GM19372 (cell line): ENCODE data around the gene EFCAB6.
"Not testable (repeated sequence)": the region's sequence is repeated elsewhere in the genome, so short reads cannot be mapped to it uniquely, and the experiment has no call there.

ENCODE experiments used
- ATAC-seq: cut with Tn5 transposase; IDR thresholded peaks from one replicate; pipeline ENCODE4 v1.9.1; 2021; ENCODE audit warnings: mild to moderate bottlenecking, low read depth, moderate library complexity; ENCODE audit not compliant: unreplicated experiment

The EFCAB6 gene

GRCh38 chr22:43726322-43726721, 85.8 kb downstream of the EFCAB6 start:
- ATAC-seq, result no peak

GRCh38 chr22:43723816-43724215, 88.3 kb downstream of the EFCAB6 start:
- no peak for ATAC-seq

GRCh38 chr22:43722444-43722843, 89.7 kb downstream of the EFCAB6 start:
- no peak for ATAC-seq

- ATAC-seq, result no peak
Measured at GRCh38 chr22:43720716-43721115, 91.4 kb downstream of the EFCAB6 start.

- no peak for ATAC-seq
Measured at GRCh38 chr22:43714104-43714503, 98.0 kb downstream of the EFCAB6 start.

GRCh38 chr22:43711681-43712080, 100.4 kb downstream of the EFCAB6 start:
- ATAC-seq, result no peak

GRCh38 chr22:43707648-43708047, 104.5 kb downstream of the EFCAB6 start:
- no peak for ATAC-seq

- ATAC-seq, result no peak
Measured at GRCh38 chr22:43706571-43707328, 105.4 kb downstream of the EFCAB6 start.

- no peak for ATAC-seq
Measured at GRCh38 chr22:43706151-43706550, 106.0 kb downstream of the EFCAB6 start.

- no peak for ATAC-seq
Measured at GRCh38 chr22:43704051-43704450, 108.1 kb downstream of the EFCAB6 start.

- no peak for ATAC-seq
Measured at GRCh38 chr22:43698403-43698802, 113.7 kb downstream of the EFCAB6 start.

GRCh38 chr22:43697894-43698293, 114.2 kb downstream of the EFCAB6 start:
- no peak for ATAC-seq

GRCh38 chr22:43693249-43693648, 118.9 kb downstream of the EFCAB6 start:
- no peak for ATAC-seq

GRCh38 chr22:43689356-43689755, 122.7 kb downstream of the EFCAB6 start:
- ATAC-seq, result no peak

- ATAC-seq, result no peak
Measured at GRCh38 chr22:43682851-43683250, 129.3 kb downstream of the EFCAB6 start.

GRCh38 chr22:43681731-43682360, 130.3 kb downstream of the EFCAB6 start:
- ATAC-seq, result no peak

GRCh38 chr22:43670513-43670912, 141.6 kb downstream of the EFCAB6 start:
- ATAC-seq, result no peak

- ATAC-seq, result no peak
Measured at GRCh38 chr22:43669190-43669589, 142.9 kb downstream of the EFCAB6 start.

GRCh38 chr22:43667656-43668055, 144.4 kb downstream of the EFCAB6 start:
- ATAC-seq, result no peak

GRCh38 chr22:43666457-43666856, 145.6 kb downstream of the EFCAB6 start:
- no peak for ATAC-seq

GRCh38 chr22:43658823-43659222, 153.3 kb downstream of the EFCAB6 start:
- no peak for ATAC-seq

GRCh38 chr22:43656581-43656980, 155.5 kb downstream of the EFCAB6 start:
- not testable (repeated sequence) for ATAC-seq
